HG03039 (cell line): ENCODE results near the gene PCID2.
"Not testable (repeated sequence)": the region's sequence is repeated elsewhere in the genome, so short reads cannot be mapped to it uniquely, and the experiment has no call there.

ENCODE experiments used
- ATAC-seq: cut with Tn5 transposase; IDR thresholded peaks from one replicate; pipeline ENCODE4 v1.9.1; 2021; ENCODE audit warnings: mild to moderate bottlenecking, moderate library complexity; ENCODE audit not compliant: unreplicated experiment

PCID2 gene

DNA sequence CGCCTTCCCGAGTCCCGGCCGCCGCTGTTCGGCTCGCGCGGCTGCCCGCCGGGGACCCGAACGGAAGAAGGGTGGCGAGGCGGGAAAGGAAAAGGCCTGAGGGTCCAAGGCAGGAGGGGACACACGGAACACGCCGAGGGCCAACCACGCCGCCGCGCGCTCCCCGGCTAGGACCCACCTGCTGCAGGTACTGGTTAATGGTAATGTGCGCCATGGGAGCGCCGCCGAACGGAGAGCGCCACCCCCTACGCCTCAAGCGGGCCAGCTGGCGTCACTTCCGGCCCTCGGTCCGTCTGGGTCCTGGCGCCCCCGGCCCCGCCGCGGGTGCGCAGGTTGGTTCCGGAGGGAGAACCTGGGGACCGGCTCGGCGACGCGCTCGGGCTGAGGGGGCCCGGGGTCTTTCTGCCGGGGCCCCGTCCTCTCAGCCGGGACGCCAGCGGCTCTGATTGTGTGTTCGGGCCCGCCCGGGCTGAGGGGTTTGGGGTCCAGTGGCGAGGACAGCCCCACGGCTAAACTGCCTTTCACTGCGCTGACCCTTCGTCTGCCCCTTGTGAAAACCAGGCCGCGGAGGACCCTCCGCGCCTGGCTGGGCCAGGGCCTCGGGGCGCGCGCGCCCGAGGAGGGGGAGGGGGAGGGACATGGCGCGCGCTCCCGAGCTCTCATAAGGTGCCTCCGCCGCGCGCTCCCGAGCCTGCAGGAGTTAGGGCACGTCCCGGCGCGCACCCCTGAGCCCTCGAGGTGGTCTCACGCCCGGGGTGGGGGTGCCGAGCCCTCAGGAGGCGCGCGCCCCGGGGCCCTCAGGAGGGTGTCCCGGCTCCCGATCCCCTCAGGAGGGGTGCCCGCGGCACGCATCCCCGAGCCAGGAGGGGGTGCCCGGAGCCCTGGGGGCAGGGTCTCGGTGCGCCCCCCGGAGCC is at the start of gene PCID2:
Gene PCID2 (minus strand): TSS at position 249 of the 915 bp plus-strand sequence. CDS start 35 bp downstream, at position 214.
- peak; percentile 64 for ATAC-seq

DNA sequence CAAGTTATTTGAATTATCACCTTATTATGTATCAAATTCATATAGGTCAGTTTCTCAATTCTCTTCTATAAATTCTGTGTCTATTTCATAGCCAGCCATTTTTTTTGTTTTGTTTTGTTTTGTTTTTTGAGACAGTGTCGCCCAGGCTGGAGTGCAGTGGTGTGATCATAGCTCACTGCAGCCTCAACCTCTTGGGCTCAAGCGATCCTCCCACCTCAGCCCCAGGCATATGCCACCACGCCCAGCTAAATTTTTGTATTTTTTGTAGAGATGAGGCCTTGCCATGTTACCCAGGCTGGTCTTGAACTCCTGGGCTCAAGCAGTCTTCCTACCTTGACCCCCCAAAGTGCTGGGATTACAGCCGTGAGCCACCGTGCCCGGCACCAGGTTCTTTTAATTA is 49.4 kb upstream of the PCID2 start:
- ATAC-seq = not testable (repeated sequence)

DNA sequence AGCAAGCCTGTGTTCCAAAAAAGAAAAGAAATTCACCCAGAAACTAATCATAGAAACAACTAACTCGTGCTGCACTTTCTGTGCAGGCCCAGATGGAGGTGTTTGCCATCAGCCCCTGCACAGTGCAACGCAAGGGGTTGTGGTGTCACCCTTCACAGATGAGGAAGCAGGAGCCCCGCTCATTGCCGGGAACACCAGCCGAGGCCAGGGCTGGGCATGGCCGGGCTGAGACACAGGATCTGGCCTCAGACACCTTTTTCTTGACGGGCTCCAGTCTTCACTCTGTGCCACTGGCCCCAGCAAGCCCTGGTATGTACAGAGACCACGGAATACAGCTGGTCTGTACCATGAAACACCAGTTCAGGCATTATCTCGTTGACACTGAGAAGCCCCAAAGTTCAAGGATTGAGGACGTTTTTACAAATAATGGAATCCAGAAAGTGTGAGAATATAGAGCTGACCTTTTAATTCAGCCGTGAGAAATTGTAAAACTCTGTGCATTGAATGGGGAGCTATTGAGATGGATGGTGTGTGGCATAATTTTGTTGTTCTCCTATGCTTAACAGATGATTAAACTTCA is 44.1 kb upstream of the PCID2 start:
- ATAC-seq = no peak

DNA sequence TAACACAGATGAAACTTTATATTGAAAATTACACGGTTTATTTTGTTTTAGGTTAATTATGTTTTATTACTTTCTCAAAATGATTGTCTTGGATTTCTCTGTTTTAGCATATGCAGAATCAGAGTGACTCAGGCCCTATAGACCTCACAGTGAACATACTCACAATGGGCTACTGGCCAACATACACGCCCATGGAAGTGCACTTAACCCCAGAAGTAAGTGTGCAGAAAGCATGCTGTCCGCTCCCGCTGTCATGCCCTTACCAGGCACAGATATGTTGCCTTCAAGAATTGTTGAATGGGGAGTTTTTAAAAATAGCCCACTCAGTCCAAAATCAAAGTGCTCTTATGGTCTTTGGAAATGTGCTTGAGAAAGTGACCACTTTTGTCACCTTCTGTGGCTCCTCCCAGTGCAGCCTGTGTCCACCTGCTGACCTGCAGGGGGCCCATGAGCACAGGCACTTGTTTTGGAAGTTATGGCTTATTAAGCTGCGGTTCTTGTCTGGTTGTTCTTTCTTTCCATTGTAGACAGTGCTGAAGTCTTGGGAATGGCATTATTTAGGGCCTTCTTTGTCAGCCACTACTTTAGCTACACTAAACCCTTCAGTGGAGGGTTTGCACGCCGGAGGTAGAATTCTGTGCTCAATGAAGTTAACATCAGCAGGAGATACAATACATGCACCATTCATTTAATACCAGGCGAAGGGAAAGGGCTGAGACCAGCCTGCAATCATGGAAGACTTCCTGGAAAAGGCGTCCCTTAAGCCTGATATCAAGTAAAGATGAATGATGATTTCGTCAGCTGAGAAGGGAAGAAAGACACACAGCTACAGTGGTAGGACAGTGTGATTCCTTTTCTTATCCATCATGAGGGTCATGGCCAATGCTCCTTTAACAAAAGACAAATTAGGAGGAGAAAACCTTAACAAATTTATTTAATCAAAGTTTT is 37.7 kb upstream of the PCID2 start:
- ATAC-seq = no peak

DNA sequence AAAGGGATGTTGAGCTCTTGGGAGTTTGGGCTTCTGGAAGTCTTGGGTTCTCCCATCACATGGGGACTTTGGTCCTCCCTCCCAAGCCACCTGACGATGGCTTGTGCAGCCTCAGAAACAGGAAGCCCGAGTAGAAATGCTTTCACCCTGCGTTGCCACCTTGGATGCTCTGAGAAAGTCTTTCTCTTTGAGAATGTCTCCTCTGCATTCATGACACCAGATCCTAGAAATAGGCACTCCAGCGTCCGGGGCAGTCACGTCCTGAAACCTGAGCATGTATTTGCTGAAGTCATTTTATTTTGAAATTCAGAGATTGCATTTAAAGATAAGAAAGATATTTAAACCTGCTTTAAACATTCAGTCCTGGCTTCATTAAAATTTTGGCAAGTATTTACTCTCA is 35.4 kb upstream of the PCID2 start:
- no peak for ATAC-seq

DNA sequence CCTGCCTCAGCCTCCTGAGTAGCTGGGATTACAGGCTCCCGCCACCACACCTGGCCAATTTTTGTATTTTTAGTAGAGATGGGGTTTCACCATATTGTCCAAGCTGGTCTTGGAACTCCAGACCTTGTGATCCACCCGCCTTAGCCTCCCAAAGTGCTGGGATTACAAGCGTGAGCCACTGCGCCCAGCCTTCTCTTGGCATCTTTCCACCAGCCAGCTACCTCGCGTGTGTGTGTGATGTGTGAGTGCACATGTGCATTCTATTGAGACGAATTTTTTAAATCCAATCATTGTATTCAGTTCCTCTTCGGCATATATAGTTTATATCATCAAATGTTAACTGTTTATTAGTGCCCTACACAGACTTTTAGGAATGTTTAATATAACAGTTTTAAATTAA is 33.2 kb upstream of the PCID2 start:
- ATAC-seq = not testable (repeated sequence)

DNA sequence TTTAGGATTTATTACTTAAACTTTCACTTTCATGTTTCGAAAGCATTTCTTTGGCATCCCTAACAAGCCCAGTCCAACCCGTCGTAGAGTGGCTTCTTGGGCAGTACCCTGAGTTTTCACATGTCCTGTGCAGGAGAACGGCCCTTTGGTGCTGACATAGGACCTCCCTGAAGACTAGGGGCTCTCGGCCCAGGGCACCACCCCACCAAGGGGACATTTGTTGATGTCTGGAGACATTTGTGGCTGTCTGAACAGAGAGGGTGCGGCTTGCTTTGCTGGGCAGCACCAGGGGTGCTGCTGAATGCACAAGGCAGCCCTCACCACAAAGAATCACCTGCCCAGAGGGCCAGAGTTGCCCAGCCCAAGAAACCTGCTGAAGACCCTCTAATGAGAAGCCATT is 31.5 kb upstream of the PCID2 start:
- ATAC-seq = no peak

DNA sequence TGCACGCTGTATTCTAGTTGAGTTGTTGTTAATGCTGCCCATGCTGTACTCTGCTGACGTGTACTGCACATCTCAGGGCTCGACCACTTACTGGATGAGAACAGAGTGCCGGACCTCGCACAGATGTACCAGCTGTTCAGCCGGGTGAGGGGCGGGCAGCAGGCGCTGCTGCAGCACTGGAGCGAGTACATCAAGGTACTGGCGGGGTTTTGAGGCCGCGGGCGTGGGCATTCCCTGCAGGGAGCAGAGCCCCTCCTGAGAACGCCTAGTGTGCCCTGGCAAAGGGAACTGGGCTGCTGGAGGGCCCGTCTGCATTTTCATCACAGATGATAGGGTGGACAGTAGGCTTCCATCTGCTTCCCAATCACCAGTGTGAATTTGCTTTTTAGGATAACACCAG is 30.9 kb upstream of the PCID2 start:
- no peak for ATAC-seq

DNA sequence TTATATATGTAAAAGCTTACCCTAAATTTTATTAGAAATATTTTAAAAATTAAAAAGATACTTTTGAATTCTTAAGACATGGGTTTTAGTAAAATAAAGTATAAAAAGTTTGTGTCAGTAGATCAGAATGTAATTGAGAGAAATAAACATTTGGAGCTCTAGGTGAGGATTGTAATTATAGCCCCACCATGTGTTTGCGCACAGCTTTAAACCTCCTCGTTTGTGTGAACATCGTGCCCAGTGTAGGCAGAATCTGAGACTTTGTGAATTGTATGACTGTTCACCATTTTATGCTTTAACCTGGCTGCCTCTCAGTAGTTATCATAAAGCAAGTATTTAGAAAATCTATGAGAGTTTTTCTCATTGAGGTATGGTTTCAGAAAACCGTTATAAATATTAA is 30.1 kb upstream of the PCID2 start:
- ATAC-seq = no peak

DNA sequence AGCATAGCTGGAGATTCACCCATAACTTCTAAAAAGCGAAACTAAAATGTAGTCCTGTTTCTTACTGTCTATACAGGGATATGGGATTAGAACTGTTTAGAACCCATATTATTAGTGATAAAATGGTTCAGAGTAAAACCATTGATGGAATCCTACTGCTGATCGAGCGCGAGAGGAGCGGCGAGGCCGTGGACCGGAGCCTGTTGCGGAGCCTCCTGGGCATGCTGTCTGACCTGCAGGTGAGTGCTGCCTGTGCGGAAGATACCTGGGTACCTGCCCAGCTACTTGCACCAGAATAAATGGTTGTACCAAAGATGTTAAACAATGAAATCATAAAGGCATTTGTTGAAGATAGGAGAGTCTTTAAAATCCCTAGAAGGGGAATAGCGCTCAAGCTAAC is 24.6 kb upstream of the PCID2 start:
- no peak for ATAC-seq

DNA sequence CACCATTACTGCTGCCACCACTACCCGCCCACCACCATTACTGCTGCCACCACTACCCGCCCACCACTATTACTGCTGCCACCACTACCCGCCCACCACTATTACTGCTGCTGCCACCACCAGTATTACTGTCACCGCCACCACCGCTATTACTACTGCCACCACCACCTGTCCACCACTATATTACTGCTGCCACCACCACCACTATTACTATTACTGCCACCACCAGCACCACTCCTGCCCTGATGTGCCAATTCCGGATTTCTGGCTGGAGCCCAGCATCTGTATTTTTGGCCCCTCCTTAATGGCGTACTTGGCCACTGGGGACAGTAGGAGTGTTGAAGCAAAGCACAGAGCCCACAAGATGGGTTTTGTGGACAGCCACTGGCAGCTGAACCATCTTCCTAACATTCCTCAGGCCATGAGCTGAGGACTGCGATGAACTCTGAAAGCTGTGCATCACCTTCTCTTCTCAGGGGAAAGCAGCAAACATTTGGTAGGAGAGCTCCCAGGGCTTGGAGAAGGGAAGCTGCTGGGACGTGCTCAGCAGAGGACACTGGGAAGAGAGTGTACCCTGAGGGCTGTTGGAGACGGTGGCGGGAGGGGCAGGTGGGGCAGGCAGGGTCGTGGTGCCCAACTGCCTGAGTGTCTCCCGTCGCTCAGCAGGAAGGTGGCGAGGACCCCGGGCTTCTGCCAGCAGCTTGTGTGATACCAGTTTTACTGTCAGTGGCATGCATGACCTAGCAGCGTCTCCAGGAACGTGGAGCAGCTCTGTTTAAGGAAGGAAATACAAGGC is 23.9 kb upstream of the PCID2 start:
- no peak for ATAC-seq

DNA sequence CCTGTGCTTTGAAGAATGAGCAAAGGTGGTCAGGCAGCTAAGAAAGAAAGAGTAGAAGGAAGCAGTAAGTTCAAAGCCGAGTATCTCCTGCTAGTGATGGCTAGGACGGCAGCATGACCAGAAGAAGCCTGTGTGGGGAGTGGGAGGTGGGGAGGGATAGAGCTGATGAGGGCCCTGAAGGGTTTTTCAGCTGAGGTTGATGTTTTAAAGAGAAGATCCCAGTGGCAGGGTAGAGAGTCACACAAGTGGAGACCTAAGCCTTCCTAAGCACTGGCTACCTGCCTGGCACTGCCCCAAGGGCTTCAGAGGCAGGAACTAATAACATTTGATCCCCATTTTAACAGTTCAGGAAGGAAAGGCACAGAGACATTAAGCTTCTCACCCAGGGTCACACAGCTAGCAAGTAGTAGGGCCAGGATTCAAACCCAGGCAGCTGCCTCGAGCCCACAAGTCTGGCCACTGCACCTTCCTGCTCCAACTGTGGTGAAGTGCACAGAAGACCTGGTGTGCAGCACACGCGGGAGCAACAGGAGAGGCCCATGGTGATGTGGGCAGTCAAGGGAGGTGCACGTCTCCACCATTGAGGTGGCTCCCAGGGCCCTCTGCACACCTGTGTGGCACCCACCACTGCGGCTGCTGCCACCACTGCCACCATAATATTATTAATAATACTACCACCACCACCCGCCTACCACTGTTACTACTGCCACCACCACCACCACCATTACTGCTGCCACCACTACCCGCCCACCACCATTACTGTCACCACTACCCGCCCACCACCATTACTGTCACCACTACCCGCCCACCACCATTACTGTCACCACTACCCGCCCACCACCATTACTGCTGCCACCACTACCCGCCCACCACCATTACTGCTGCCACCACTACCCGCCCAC is 23.1 kb upstream of the PCID2 start:
- ATAC-seq = no peak

DNA sequence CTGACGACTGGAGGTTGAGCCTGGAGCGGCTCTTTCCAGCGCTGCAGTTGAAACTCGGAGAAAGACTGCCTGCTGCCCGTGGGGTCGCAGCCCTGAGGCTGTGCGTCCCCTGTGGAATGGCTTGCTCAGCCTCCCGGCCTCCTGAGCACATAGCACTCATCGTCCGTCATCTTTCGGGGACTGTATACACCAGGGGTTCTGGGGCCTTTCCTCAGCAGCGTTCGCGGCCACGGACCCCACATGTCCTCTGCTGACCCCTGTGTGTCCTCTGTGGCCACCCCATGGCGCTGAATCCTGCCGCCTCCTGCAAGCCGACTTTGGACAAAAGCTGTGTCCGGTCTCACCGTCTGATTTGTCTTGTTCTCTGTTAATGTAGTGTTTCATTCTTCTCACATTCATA is 21.3 kb upstream of the PCID2 start:
- no peak for ATAC-seq

DNA sequence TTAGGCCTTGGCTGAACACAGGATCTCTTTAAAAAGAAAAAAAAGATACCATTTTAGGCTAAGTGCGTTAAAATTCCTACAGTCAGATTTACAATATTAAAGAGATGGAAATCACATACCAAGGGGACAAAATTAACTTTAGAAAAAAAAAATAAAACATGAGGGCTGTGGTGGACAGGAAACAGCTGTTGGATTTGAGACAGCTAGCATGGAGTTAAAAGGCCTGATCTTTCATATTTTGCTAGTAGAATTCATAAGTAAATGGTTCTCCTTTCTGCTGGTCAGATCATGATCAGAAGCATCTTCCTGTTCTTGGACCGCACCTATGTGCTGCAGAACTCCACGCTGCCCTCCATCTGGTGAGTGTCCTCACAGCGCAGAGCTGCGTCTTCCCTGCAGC is 20.7 kb upstream of the PCID2 start:
- no peak for ATAC-seq

DNA sequence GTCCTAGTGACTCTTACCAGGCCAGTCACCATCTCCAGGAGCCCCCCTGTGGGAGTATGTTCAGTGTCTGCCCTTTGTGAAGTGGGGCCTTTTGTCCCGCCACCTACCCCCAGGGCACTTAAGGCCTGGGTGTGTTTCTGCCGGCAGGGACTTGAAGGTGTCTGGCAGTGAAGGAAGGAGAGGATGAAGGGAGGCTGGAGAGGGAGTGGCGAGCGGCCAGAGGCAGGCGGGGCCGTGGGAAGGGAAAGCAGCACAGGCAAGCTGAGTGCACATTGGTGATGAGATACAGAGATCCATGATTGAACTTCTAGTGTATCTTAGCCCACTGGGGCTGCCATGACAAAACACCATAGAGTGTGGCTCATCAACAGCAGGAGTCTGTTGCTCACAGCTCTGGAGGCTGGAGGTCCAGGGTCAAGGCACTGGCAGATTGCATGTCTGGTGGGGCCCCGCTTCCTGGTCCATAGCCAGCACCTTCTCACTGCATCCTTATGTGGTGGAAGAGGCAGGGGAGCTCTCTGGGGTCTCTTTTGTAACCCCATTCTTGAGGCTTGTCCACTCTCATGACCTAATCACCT is 18.5 kb upstream of the PCID2 start:
- ATAC-seq = no peak

DNA sequence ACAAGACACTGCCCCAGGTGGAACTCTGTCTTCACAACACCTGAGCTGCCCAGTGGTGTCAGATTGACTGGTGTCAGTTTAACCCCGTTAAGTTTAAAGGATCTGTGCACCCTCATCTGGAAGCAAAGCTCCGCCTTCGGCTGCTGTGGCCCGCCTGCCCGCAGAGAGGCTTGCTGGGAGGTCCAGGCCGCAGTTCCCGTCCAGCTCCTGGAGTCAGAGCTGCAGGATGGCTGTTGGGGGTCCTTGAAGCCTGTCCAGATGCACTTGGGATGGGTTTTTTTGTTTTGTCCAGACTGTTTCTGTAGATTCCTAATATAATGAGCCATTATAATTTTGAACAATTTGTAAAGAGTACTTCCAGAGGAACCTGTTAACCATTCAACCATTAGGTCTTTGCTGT is 17.0 kb upstream of the PCID2 start:
- ATAC-seq = no peak

DNA sequence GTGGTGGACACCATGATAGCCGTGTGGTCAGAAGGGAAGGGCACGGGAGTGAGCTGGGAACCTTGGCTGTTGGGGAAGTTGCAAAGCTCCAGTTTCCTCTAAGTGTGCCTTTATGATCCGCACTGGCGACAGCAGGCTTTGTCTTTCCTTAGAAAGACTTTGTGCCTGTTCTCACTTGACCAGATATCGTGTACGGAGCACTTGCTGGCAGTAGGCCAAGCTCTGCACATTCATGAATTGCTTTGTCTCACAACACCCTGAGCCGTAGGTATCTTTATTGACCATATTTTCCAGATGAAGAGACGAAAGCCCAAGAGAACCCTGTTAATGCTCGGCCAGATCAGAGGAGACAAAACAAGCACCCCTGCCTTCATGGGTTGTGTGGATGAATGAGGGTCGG is 16.0 kb upstream of the PCID2 start:
- no peak for ATAC-seq

DNA sequence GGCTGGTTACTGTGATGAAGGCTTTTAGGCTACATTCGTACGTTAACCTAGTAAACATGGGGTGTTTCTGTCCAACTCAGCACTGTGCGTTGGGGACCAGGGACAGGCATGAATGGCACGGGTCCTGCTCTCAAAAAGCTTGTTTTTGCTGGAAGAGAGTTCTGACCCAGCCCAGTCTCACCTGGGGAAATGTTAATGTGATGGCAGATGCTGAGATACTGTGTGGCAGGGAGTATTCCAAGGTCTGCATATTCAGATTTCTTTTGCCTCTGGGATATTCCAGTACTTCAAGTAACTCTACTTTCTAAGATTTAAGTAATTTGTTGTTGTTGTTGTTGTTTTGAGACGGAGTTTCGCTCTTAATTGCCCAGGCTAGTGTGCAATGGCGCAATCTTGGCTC is 14.6 kb upstream of the PCID2 start:
- no peak for ATAC-seq

DNA sequence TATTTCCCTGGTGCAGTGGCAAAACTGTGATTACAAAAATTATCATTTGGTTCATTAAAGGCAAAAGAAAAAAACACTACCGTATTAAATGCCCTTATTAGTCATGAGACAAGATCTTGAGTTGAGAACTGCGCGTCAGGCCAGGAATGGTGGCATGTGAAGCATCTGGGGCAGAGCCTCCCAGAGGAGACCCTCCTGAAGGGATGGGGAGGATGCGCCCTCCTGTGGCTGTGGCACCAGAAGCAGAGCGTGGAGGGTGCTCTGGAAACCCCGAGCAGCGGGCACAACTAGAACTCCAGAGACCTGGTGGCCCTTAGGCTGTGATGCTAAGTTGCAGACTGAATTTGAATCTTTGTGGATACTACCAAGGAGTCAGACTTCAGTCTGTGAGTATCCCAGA is 12.4 kb upstream of the PCID2 start:
- no peak for ATAC-seq
